RPMI7951 (cell line): ENCODE data around the gene PPP2R5D. TPM values are rescaled to one million over a fixed set of nuclear protein-coding genes. Genes with fewer than 3 reads are reported as not detected.
"Not testable (repeated sequence)": the region's sequence is repeated elsewhere in the genome, so short reads cannot be mapped to it uniquely, and the experiment has no call there.

ENCODE experiments used
- DNase-seq: peaks from one replicate; pipeline ENCODE4 v3.0.0-alpha.2; 2012; ENCODE audit warnings: low read depth
- total RNA-seq: library from RNA; depleted of rRNA; stranded (reverse); fragments of >200 nt; shearing (Covaris generic); gene quantifications from 2 replicates; pipeline ENCODE4 v1.2.3, GENCODE V29; 2014

Gene PPP2R5D
- total RNA-seq, 1 experiment from 2014 or later: 98.6 TPM

GRCh38 chr6:42989923-42990322 lies 5.6 kb downstream of the PPP2R5D start:
- no peak for DNase-seq

- no peak for DNase-seq
These were observed 9.1 kb downstream of the PPP2R5D start for GRCh38 chr6:42993445-42993844.

DNA sequence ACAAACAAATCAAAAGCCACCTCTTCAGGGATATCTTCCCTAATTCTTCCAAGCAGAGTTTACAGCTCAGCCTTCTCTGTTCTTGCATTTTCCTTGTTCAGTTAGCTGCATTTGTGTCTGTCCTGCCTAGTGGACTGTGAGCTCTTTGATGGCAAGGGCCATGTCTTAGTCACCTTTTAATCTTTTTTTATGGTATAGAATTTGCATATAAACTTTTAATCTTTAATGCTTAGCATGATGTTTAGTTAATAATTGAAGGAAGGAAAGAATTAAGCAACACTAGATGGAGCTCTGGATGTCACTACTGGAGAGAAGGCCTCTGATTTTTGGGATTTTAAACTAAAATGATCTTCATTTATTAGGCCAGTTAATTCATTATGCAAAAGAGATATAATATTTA lies 12.1 kb downstream of the PPP2R5D start:
- DNase-seq: no peak

- not testable (repeated sequence) for DNase-seq
These were observed 13.8 kb downstream of the PPP2R5D start for GRCh38 chr6:42998205-42998604.

GRCh38 chr6:43001843-43002242 lies 17.5 kb downstream of the PPP2R5D start:
- no peak for DNase-seq

DNA sequence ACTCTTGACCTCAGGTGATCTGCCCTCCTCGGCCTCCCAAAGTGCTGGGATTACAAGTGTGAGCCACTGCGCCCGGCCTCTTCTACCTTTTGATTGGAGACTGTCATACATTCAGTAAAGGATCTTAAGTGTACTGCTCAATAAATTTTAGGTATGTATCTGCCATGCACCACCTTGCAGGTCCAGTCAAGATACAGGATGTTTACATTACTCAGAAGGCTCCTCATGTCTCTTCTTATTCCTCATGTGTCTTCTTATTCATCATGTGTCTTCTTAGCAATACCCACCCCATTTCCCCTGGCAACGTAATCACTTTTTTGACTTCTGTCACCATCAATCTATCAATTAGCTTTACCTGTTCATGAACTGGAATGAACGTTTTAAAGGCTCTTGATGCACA lies 21.5 kb downstream of the PPP2R5D start:
- DNase-seq: no peak

DNA sequence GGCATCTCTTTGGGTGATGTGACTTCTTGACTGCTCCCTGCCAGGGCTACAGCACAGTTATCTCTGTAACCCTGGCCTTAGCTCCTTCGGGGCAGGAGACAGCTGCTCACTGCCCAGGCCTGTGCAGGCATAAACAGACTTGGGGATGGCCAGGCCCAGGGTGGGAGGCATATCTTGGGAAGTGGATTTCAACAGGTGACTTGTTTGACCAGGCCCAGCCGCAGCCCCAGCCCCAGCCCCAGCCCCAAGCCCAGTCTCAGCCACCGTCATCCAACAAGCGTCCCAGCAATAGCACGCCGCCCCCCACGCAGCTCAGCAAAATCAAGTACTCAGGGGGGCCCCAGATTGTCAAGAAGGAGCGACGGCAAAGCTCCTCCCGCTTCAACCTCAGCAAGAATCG lies 21.9 kb downstream of the PPP2R5D start:
- DNase-seq: no peak

- no peak for DNase-seq
These were observed 22.8 kb downstream of the PPP2R5D start for GRCh38 chr6:43007126-43007525.

DNA sequence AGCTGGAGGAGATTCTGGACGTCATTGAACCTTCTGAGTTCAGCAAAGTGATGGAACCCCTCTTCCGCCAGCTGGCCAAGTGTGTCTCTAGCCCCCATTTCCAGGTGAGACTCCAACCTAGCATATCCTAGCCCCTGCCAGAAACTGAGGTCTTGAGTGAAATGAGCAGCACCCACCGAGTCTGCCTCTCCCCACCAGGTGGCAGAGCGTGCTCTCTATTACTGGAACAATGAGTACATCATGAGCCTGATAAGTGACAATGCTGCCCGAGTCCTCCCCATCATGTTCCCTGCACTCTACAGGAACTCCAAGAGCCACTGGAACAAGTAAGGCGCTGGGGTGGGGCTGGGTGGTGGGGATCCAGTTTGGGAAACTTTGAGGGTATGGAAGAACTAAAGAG lies 24.8 kb downstream of the PPP2R5D start:
- DNase-seq: peak; percentile 39

DNA sequence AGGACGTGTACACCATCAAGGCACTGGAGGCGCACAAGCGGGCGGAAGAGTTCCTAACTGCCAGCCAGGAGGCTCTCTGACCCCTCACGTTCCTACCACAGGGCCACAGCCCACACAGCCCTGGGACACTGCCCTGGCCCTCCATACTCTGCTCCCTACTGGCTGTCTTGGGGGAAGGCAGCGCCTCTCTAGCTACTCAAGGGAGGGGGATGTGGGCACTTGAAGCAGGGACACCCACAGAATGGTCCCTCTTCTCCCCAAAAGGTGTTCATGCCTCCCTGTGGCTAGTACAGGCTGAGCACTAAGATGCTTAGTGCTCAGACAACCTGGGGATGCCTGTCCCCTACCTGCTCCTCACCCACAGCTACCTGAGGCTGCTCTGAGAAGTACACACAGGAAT lies 26.8 kb downstream of the PPP2R5D start:
- no peak for DNase-seq

- DNase-seq: no peak
These were observed 28.0 kb downstream of the PPP2R5D start for GRCh38 chr6:43012364-43012763.

- DNase-seq: peak; percentile 43
These were observed 28.9 kb downstream of the PPP2R5D start for GRCh38 chr6:43013097-43013842.

DNA sequence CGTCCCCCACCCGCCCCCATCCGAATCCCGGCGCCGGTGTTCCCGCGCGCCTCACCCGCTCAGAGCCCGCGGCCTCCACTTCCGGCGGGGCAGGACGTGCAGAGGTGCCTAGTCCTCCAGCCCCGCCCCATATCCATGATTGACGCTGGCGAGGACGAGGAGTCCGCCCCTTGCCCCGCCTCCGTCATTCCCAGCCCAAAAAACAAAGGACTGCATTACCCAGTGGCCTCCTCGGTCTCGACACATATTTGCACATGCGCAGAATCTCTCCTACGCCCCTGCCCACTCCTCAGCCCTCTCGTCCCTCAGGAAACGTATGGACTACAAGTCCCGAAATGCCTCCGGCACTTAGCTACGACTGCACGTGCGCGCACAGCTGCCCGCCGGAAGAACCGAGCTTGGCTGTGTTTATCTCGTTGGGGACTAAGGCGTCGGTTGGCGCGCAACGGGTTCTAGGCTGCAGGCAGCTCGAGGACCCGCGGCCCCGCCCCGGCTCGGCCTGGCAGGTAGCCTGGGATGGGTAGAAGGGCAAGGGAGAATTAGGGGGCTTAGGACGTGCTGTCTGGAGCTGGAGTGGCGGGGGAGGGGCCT lies 29.6 kb downstream of the PPP2R5D start, which contains the start of the genes KLHDC3 and MEA1:
Gene KLHDC3 (plus strand): TSS at position 407 of the 591 bp plus-strand sequence. CDS start 2,944 bp downstream, outside the sequence.
Gene MEA1 (minus strand): TSS at position 104 of the 591 bp plus-strand sequence. CDS start 133 bp downstream, outside the sequence.
- DNase-seq: peak; percentile 100

DNA sequence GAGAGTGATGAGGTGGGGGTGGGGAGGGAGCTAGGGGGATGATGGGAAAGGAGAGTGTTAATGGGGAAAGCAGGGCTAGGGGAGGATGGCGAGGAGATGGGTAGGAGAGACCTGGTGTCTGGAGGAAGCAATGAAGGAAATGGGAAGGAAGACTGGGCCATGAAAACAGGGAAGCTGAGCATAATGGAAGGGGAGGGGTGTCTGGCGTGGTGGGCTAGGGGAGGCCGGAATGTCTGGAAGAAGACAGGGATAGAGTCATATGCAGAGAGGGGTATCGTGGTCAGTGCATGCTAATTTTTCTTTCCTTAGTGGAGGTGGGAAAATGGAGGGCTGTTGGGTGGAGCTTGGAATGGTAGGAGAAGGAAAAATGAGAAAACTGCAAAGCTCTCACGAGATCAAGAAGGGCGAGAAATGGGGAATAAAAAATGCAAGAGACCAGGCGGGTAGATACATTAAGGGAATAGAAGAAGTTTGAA lies 30.1 kb downstream of the PPP2R5D start:
- peak; percentile 37 for DNase-seq

GRCh38 chr6:43016176-43016942 lies 32.0 kb downstream of the PPP2R5D start:
- no peak for DNase-seq

DNA sequence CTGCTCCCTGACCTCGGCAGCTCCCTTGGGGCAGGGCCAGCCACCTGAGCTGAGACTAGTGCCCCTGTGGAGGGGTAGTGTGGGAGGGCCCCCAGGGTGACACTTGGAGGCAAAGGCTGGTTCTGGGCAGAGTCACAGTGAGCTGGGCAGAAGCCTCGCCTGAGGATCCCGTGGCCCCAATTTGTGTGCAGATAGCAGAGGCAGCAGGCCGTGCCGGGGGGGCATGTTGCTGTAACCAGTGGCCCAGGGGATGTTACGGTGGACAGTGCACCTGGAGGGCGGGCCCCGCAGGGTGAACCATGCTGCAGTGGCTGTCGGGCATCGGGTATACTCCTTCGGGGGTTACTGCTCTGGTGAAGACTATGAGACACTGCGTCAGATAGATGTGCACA lies 32.6 kb downstream of the PPP2R5D start:
- DNase-seq: no peak

DNA sequence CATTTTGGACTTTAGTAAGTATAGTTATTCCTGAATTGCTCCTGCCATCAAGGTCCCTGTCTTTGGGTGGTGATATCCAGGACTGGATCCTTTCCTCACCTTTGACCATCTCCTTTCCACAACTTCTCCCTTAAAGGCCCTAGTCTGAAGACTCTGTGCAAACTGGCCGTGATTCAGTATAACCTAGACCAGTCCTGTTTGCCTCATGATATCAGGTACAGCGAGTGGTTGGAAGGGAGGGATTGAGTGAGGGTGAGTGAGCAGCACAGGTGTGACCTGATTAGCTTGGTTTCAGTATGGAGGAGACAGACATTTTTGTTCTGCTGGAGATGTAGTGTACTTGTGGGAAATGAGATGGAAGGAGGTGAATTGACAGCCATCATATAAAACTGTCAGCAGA lies 34.8 kb downstream of the PPP2R5D start:
- DNase-seq: no peak

DNA sequence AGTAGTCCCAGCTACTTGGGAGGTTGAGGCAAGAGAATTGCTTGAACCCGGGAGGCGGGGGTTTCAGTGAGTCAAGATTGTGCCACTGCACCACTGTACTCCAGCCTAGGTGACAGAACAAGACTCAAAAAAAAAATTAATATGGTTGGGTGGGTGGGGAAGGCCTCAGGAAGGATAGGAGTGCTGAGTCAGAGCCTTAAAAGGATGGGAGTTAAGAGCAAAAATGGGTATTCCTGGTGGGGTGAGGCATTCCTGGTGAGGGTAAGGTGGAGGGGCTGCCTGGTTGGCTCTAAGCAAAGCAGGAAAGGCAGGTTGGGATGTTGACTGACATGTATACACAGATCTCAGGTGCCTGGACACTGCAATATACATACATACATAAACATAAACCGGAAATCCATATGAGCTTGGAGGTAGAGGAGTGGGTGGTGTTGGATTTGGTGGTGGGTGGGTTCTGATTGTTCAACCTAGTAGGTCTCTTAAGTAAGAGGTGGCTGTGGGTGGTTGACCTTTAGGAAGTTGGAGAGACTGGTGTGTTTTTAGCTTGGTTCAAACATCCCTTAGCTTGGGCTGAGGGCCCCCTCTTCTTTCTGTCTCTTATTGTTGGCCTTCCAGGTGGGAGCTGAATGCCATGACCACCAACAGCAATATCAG lies 35.8 kb downstream of the PPP2R5D start:
- no peak for DNase-seq

DNA sequence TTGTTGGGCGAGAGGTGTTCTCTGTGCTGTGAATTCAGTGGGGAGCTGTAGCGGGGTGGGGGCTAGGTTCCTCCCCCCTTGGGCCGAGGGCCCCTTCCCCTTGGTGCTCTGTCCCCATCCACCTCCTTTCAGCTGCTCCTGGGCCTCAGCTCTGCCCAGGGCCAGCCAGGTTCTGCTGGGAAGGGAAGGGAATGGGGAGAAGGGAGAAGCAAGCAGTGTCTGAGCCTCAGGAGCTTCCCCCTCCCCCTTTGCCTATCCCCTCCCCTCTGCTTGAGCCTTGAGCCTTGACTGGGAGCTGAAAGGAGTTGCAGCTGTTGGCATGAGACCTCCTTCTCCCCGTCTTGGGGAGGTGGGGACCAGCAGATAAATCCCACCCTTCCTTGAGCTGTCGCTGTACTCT lies 36.5 kb downstream of the PPP2R5D start:
- DNase-seq: peak; percentile 29

- DNase-seq: peak; percentile 72
These were observed 37.1 kb downstream of the PPP2R5D start, which contains the start of gene RRP36 for GRCh38 chr6:43021270-43022047. Gene RRP36, plus strand, starts transcription at chr6:43021623. Its CDS starts 32 bp downstream, at chr6:43021655.

- no peak for DNase-seq
These were observed 40.1 kb downstream of the PPP2R5D start for GRCh38 chr6:43024436-43024835.
